Fibroblast of skin of scalp (primary cell): Measurements from ENCODE around the gene PACSIN1.

Source experiments
- DNase-seq: peaks from one replicate; pipeline ENCODE4 v3.0.0-alpha.2; 2013

Gene PACSIN1

GRCh38 chr6:34563513-34563870 is 97.6 kb downstream of the PACSIN1 start:
- DNase-seq = no peak

- no peak for DNase-seq
These were observed 98.3 kb downstream of the PACSIN1 start for GRCh38 chr6:34564181-34564580.

- DNase-seq = no peak
These were observed 99.9 kb downstream of the PACSIN1 start for GRCh38 chr6:34565722-34566137.

GRCh38 chr6:34566830-34567546 is 101.1 kb downstream of the PACSIN1 start:
- no peak for DNase-seq

- DNase-seq = no peak
These were observed 102.7 kb downstream of the PACSIN1 start for GRCh38 chr6:34568341-34569201.

- DNase-seq = no peak
These were observed 103.6 kb downstream of the PACSIN1 start for GRCh38 chr6:34569361-34569973.

GRCh38 chr6:34570066-34570833 is 104.4 kb downstream of the PACSIN1 start:
- DNase-seq = no peak

- no peak for DNase-seq
These were observed 105.5 kb downstream of the PACSIN1 start for GRCh38 chr6:34571388-34571787.

- no peak for DNase-seq
These were observed 106.1 kb downstream of the PACSIN1 start for GRCh38 chr6:34572021-34572420.

GRCh38 chr6:34572585-34572984 is 106.7 kb downstream of the PACSIN1 start:
- DNase-seq = no peak

GRCh38 chr6:34573567-34574183 is 107.8 kb downstream of the PACSIN1 start:
- no peak for DNase-seq

GRCh38 chr6:34574647-34575293 is 108.9 kb downstream of the PACSIN1 start:
- no peak for DNase-seq

GRCh38 chr6:34575326-34575725 is 109.5 kb downstream of the PACSIN1 start:
- DNase-seq = no peak

- no peak for DNase-seq
These were observed 110.5 kb downstream of the PACSIN1 start for GRCh38 chr6:34576286-34576955.

- no peak for DNase-seq
These were observed 112.8 kb downstream of the PACSIN1 start for GRCh38 chr6:34578445-34579262.

GRCh38 chr6:34580707-34581560 is 115.1 kb downstream of the PACSIN1 start:
- DNase-seq = no peak

- DNase-seq = no peak
These were observed 115.7 kb downstream of the PACSIN1 start for GRCh38 chr6:34581561-34581920.

GRCh38 chr6:34583461-34583860 is 117.6 kb downstream of the PACSIN1 start:
- no peak for DNase-seq

- DNase-seq = no peak
These were observed 118.2 kb downstream of the PACSIN1 start for GRCh38 chr6:34583861-34584604.
